ENCODE data around the gene TOGARAM2.

TOGARAM2 gene

GRCh38 chr2:28979041-28979440 lies 2.1 kb upstream of the TOGARAM2 start:
- H3K9me3 ChIP-seq (ENCODE audit: insufficient read depth, low read depth, low read length) = no peaks in the 10 kb centered on the region
- no peak overlapping the region for H3K4me2 ChIP-seq (ENCODE audit: low read length)
- H2BK5ac ChIP-seq (ENCODE audit: low read depth, low read length, poor library complexity) = no peak overlapping the region
- H3K36me3 ChIP-seq (ENCODE audit: control insufficient read depth in 1 of 2, insufficient read depth in 2 of 2, low read length in 2 of 2) = no peaks in the 10 kb centered on the region
- H4K12ac ChIP-seq (ENCODE audit: low read depth, low read length) = no peak overlapping the region
- H2BK12ac ChIP-seq (ENCODE audit: low read length) = no peak overlapping the region
- H3K4ac ChIP-seq (ENCODE audit: low read depth, low read length) = no peak overlapping the region
- no peaks in the 10 kb centered on the region for H3K27me3 ChIP-seq (ENCODE audit: insufficient read depth, low read length)
- no peak overlapping the region for H3K23ac ChIP-seq (ENCODE audit: low read length)
- no peak overlapping the region for H2AFZ ChIP-seq (ENCODE audit: insufficient read depth, low read length, poor library complexity)
- no peaks in the 10 kb centered on the region for H3K79me1 ChIP-seq (ENCODE audit: low read length)
- H3K4me1 ChIP-seq (ENCODE audit: control insufficient read depth in 1 of 2, insufficient read depth in 2 of 2, low read length in 2 of 2) = peaks cover 4 to 8% of the 10 kb centered on the region in 2 experiments
- no peak overlapping the region for H3K9ac ChIP-seq (ENCODE audit: low read length)
- H3K14ac ChIP-seq (ENCODE audit: low read length) = no peak overlapping the region
- no peak overlapping the region for H3K27ac ChIP-seq (ENCODE audit: low read depth, low read length)
- H3K4me3 ChIP-seq (ENCODE audit: low read depth, low read length) = no peak overlapping the region
- no peak overlapping the region for H2BK120ac ChIP-seq (ENCODE audit: insufficient read depth, low read length, poor library complexity)
- DNase-seq = no peak
- H4K91ac ChIP-seq (ENCODE audit: low read depth, low read length) = no peak overlapping the region
- H4K8ac ChIP-seq (ENCODE audit: low read depth, low read length) = no peak overlapping the region
- no peaks in the 10 kb centered on the region for H3K79me2 ChIP-seq (ENCODE audit: control insufficient read depth, insufficient read depth, low read length, poor library complexity)
- whole genome bisulfite sequencing (ENCODE audit: extremely low coverage, insufficient coverage, insufficient read length) = no CpG with 5 or more reads among the region's 7 CpGs
- no peak overlapping the region for H3K18ac ChIP-seq (ENCODE audit: low read length)
- H2AK5ac ChIP-seq (ENCODE audit: low read length) = no peak overlapping the region

- H3K4me3 ChIP-seq (ENCODE audit: low read depth, low read length) = no peak overlapping the region
- no peak overlapping the region for H2AK5ac ChIP-seq (ENCODE audit: low read length)
- no peak for DNase-seq
- H2BK12ac ChIP-seq (ENCODE audit: low read length) = no peak overlapping the region
- H3K4me2 ChIP-seq (ENCODE audit: low read length) = no peak overlapping the region
- peaks cover under 1% of the 10 kb centered on the region for H3K9me3 ChIP-seq (ENCODE audit: insufficient read depth, low read depth, low read length)
- H3K4ac ChIP-seq (ENCODE audit: low read depth, low read length) = no peak overlapping the region
- H3K4me1 ChIP-seq (ENCODE audit: control insufficient read depth in 1 of 2, insufficient read depth in 2 of 2, low read length in 2 of 2) = peaks cover 4 to 8% of the 10 kb centered on the region in 2 experiments
- no peak overlapping the region for H3K18ac ChIP-seq (ENCODE audit: low read length)
- no peak overlapping the region for H2AFZ ChIP-seq (ENCODE audit: insufficient read depth, low read length, poor library complexity)
- H2BK120ac ChIP-seq (ENCODE audit: insufficient read depth, low read length, poor library complexity) = no peak overlapping the region
- H3K23ac ChIP-seq (ENCODE audit: low read length) = no peak overlapping the region
- H3K27me3 ChIP-seq (ENCODE audit: insufficient read depth, low read length) = no peaks in the 10 kb centered on the region
- no peak overlapping the region for H3K27ac ChIP-seq (ENCODE audit: low read depth, low read length)
- H2BK5ac ChIP-seq (ENCODE audit: low read depth, low read length, poor library complexity) = no peak overlapping the region
- H3K9ac ChIP-seq (ENCODE audit: low read length) = no peak overlapping the region
- no peak overlapping the region for H4K12ac ChIP-seq (ENCODE audit: low read depth, low read length)
- H3K36me3 ChIP-seq (ENCODE audit: control insufficient read depth in 1 of 2, insufficient read depth in 2 of 2, low read length in 2 of 2) = no peaks in the 10 kb centered on the region
- H3K79me1 ChIP-seq (ENCODE audit: low read length) = no peaks in the 10 kb centered on the region
- no peak overlapping the region for H3K14ac ChIP-seq (ENCODE audit: low read length)
- no peak overlapping the region for H4K8ac ChIP-seq (ENCODE audit: low read depth, low read length)
- H3K79me2 ChIP-seq (ENCODE audit: control insufficient read depth, insufficient read depth, low read length, poor library complexity) = no peaks in the 10 kb centered on the region
- no CpG with 5 or more reads among the region's 13 CpGs for WGBS (ENCODE audit: extremely low coverage, insufficient coverage, insufficient read length)
- H4K91ac ChIP-seq (ENCODE audit: low read depth, low read length) = no peak overlapping the region
Measured at GRCh38 chr2:28979576-28980366, 1.3 kb upstream of the TOGARAM2 start.

GRCh38 chr2:28980368-28981015 lies 606 bp upstream of the TOGARAM2 start:
- WGBS (ENCODE audit: extremely low coverage, insufficient coverage, insufficient read length) = no CpG with 5 or more reads among the region's 3 CpGs
- H2BK5ac ChIP-seq (ENCODE audit: low read depth, low read length, poor library complexity) = no peak overlapping the region
- peaks cover 4 to 8% of the 10 kb centered on the region in 2 experiments for H3K4me1 ChIP-seq (ENCODE audit: control insufficient read depth in 1 of 2, insufficient read depth in 2 of 2, low read length in 2 of 2)
- H3K4ac ChIP-seq (ENCODE audit: low read depth, low read length) = no peak overlapping the region
- no peak overlapping the region for H2AFZ ChIP-seq (ENCODE audit: insufficient read depth, low read length, poor library complexity)
- no peaks in the 10 kb centered on the region for H3K79me2 ChIP-seq (ENCODE audit: control insufficient read depth, insufficient read depth, low read length, poor library complexity)
- no peak overlapping the region for H3K4me2 ChIP-seq (ENCODE audit: low read length)
- H4K12ac ChIP-seq (ENCODE audit: low read depth, low read length) = no peak overlapping the region
- no peak overlapping the region for H4K8ac ChIP-seq (ENCODE audit: low read depth, low read length)
- no peak overlapping the region for H3K14ac ChIP-seq (ENCODE audit: low read length)
- no peak overlapping the region for H3K23ac ChIP-seq (ENCODE audit: low read length)
- no peak overlapping the region for H4K91ac ChIP-seq (ENCODE audit: low read depth, low read length)
- no peaks in the 10 kb centered on the region for H3K79me1 ChIP-seq (ENCODE audit: low read length)
- no peak overlapping the region for H3K4me3 ChIP-seq (ENCODE audit: low read depth, low read length)
- H2BK12ac ChIP-seq (ENCODE audit: low read length) = no peak overlapping the region
- H3K27me3 ChIP-seq (ENCODE audit: insufficient read depth, low read length) = no peaks in the 10 kb centered on the region
- H3K27ac ChIP-seq (ENCODE audit: low read depth, low read length) = no peak overlapping the region
- no peak overlapping the region for H3K18ac ChIP-seq (ENCODE audit: low read length)
- peaks cover 1% of the 10 kb centered on the region for H3K9me3 ChIP-seq (ENCODE audit: insufficient read depth, low read depth, low read length)
- H3K36me3 ChIP-seq (ENCODE audit: control insufficient read depth in 1 of 2, insufficient read depth in 2 of 2, low read length in 2 of 2) = no peaks in the 10 kb centered on the region
- no peak overlapping the region for H2BK120ac ChIP-seq (ENCODE audit: insufficient read depth, low read length, poor library complexity)
- DNase-seq = no peak
- H2AK5ac ChIP-seq (ENCODE audit: low read length) = no peak overlapping the region
- no peak overlapping the region for H3K9ac ChIP-seq (ENCODE audit: low read length)

- Histone ChIP-seq H3K9me3 (ENCODE audit: insufficient read depth, low read depth, low read length) (peaks cover 1% of the 10 kb centered on the region), H4K91ac (ENCODE audit: low read depth, low read length) (no peak overlapping the region), H2BK5ac (ENCODE audit: low read depth, low read length, poor library complexity) (no peak overlapping the region), H3K4me3 (ENCODE audit: low read depth, low read length) (no peak overlapping the region), H4K8ac (ENCODE audit: low read depth, low read length) (no peak overlapping the region), H2AFZ (ENCODE audit: insufficient read depth, low read length, poor library complexity) (no peak overlapping the region), H3K4ac (ENCODE audit: low read depth, low read length) (no peak overlapping the region), H3K27me3 (ENCODE audit: insufficient read depth, low read length) (no peaks in the 10 kb centered on the region), H3K4me1 (ENCODE audit: control insufficient read depth in 1 of 2, insufficient read depth in 2 of 2, low read length in 2 of 2) (peaks cover 2 to 3% of the 10 kb centered on the region in 2 experiments), H3K36me3 (ENCODE audit: control insufficient read depth in 1 of 2, insufficient read depth in 2 of 2, low read length in 2 of 2) (no peaks in the 10 kb centered on the region), H3K27ac (ENCODE audit: low read depth, low read length) (no peak overlapping the region), H2AK5ac (ENCODE audit: low read length) (no peak overlapping the region), H3K4me2 (ENCODE audit: low read length) (no peak overlapping the region), H2BK12ac (ENCODE audit: low read length) (no peak overlapping the region), H4K12ac (ENCODE audit: low read depth, low read length) (no peak overlapping the region), H3K23ac (ENCODE audit: low read length) (no peak overlapping the region), H3K9ac (ENCODE audit: low read length) (no peak overlapping the region), H3K14ac (ENCODE audit: low read length) (no peak overlapping the region), H3K18ac (ENCODE audit: low read length) (no peak overlapping the region), H3K79me2 (ENCODE audit: control insufficient read depth, insufficient read depth, low read length, poor library complexity) (no peaks in the 10 kb centered on the region), H3K79me1 (ENCODE audit: low read length) (no peaks in the 10 kb centered on the region), H2BK120ac (ENCODE audit: insufficient read depth, low read length, poor library complexity) (no peak overlapping the region)
- no CpG with 5 or more reads among the region's 11 CpGs for WGBS (ENCODE audit: extremely low coverage, insufficient coverage, insufficient read length)
- DNase-seq = peak; percentile 35 to 75
Measured at GRCh38 chr2:28981620-28982376, 700 bp downstream of the TOGARAM2 start.
